ENCODE data around the gene NOL4L.

GRCh38 chr20:32522526-32522775 is 62.7 kb downstream of the NOL4L start:
- TF ChIP-seq EZH2 (IDR thresholded peaks at IDR 0.05) (no peak), EZH2phosphoT487 (IDR thresholded peaks at IDR 0.05) (no peak)
- TF ChIP-seq, protein P1, sequence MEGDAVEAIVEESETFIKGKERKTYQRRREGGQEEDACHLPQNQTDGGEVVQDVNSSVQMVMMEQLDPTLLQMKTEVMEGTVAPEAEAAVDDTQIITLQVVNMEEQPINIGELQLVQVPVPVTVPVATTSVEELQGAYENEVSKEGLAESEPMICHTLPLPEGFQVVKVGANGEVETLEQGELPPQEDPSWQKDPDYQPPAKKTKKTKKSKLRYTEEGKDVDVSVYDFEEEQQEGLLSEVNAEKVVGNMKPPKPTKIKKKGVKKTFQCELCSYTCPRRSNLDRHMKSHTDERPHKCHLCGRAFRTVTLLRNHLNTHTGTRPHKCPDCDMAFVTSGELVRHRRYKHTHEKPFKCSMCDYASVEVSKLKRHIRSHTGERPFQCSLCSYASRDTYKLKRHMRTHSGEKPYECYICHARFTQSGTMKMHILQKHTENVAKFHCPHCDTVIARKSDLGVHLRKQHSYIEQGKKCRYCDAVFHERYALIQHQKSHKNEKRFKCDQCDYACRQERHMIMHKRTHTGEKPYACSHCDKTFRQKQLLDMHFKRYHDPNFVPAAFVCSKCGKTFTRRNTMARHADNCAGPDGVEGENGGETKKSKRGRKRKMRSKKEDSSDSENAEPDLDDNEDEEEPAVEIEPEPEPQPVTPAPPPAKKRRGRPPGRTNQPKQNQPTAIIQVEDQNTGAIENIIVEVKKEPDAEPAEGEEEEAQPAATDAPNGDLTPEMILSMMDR (IDR thresholded peaks at IDR 0.05): no peak

Data from neural progenitor cell (in vitro differentiated cells).